ENCODE data around the gene TLL1.

The TLL1 gene

DNA sequence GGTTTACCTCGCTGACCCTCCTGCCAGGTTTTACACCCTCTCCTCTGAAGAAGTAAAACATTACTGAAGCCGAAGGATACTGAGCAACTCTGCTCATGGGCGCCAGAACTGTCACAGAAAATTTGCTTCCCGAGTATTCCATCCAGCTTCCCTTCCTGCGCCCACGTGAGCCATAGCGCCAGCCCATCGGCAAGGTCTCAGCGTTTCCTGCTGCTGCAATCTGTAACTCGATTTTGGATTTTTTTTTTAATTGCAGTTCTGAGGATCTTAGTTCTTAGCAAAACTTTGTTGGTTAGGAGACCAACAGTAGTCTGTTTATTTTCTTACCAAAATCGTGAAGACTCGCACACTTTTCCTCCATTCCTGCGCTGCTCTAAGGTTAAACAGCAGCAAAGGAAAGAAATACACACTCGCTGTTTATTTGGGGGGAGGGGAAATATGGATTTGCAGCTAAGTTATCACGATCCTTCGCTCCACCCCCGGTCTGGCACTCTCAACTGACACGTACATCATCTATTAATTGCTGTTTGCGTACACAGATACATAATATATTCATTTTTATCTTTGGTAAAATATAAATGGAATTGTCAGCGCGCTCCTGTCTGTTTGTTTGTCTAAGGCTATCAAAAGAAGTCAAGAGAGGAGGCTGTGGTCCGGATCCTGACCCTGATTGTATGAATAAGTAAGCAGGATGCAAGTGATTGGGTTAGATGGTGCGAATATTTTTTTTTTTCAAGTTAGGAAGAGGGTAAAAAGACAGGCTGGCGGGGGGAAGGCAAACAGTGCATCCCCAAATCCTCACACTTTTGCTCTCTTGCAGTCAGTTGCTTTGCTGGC, at the start of gene TLL1:
Gene TLL1 (plus strand): TSS at position 777 of the 837 bp plus-strand sequence. CDS start 668 bp downstream, outside the sequence.
- no peak for DNase-seq

DNA sequence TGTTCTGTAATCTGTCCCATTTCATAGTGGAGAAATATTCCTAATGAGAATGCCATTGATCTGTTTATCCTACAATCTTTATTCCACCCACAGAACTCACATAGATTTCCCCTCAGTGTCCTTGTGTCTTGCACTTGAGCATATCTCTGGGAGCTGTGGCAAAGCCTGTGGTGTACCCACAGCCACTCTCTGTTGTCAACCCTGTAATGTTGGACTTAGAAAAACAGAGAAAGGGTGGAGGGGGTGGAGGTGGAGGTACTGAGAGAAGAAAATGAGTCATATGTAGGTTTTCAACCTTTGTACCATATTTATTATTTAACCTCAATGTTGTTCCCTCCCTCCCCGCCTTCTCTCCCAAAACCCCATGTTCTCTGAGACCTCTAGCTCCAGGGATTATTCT, 46.9 kb upstream of the TLL1 start:
- DNase-seq, result no peak

- DNase-seq, result no peak
Measured at GRCh38 chr4:165827018-165827417, 46.0 kb upstream of the TLL1 start.

DNA sequence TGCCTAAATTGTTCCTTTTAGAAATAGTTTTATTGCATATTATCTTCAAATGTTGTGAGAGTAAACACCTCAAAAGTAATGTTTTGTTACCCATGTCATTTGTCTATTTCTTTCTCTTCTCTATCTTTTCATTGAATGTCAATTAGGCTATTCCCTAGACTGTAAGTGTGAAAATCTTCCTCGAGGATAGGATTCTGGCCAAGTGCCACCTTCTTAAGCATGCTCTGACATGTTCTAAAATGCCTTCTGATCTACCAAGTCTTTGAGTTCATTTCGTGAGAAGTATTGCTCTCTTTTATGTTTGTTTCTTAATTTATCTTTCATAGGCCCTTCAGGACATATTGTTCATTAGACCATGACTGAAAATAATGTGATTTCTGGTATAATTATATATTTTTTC, 44.1 kb upstream of the TLL1 start:
- DNase-seq, result no peak

GRCh38 chr4:165834116-165834515, 38.9 kb upstream of the TLL1 start:
- peak; percentile 42 for DNase-seq

DNA sequence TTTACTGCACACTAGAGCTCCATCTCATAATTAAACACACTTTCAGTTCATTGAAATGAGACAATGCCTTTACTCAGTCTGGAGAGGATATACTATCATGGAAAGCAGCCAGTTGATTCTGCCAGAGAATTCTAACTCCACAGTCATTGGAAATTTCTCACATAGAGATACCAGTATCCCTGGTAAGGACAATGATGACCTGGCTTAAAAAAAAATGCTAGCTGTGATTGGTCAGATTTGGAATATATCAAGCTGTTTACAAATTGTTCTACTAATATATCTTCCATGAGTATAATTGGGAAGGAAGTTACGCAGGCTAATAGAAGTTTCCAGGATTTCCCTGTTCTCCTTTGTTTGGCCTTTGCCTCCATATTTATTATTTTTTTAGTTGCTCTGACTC, 34.5 kb upstream of the TLL1 start:
- DNase-seq, result no peak

DNA sequence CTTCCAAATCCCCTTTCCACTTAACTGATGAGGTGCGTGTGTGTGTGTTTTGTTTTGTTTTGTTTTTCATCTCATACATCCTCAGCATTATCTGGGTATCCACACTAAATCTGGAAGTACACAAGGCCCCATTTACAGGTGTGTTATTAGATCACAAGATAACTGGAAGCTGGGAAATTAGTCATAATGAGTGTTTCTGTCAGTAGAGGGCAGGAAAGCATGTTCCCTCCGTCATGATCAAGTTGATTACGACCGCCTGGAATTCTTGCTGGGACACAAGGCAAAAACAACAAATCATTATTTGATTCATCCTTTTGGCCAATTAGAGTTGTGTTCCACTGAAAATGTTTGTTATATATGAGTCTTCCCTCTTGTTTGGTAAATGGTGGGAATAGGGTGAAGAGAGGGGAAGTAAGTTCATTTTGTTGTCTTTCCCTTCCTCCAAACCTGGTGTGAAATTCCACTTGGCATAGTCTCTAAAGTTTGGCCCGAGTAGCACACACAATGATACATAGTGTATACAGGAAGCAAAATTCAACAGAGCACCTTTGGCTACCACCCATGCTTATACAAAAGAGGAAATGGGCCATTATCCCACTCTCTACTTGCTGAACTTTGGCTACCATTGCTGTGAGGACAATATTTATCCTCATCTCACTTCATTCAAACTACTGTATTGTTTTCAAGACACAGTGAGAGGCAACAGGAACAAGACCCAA, 33.3 kb upstream of the TLL1 start:
- no peak for DNase-seq

GRCh38 chr4:165842684-165843083, 30.4 kb upstream of the TLL1 start:
- no peak for DNase-seq

DNA sequence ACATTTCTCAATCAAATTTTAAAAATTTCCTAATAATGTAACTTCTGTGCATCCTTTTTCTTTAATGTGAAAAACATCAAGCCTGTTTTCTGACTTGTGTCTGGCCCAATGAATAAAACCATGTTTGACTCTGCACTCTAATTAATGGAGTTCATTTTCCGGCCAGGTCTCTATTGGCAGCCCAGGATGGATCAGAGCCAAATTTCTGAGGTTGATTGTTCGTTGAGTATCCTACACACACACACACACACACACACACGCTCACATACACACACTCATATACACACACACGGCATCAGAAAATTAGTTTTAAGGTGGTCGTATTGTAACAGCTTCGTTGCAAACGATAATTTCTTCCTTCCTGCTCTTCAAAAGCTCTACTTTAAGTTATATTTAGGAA, 28.9 kb upstream of the TLL1 start:
- no peak for DNase-seq

DNA sequence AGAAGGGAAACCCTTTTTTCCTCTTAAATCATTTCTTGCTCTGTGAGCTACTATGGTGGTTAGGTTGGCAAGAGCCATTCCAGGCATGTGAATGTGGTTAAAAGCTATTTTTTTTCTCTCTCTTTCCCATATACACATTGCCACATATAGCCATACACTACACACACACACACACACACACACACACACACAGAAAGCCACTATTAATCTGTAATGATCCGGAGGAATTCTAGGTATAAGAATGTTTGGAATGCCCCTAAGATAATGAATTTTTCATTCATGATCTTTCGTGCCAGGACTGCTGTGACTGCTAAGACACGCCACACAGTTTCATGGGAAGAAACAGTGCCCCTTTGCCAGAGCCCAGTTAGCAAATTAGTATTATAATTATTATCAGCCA, 21.8 kb upstream of the TLL1 start:
- DNase-seq, result no peak

GRCh38 chr4:165855191-165855590, 17.8 kb upstream of the TLL1 start:
- DNase-seq, result no peak

DNA sequence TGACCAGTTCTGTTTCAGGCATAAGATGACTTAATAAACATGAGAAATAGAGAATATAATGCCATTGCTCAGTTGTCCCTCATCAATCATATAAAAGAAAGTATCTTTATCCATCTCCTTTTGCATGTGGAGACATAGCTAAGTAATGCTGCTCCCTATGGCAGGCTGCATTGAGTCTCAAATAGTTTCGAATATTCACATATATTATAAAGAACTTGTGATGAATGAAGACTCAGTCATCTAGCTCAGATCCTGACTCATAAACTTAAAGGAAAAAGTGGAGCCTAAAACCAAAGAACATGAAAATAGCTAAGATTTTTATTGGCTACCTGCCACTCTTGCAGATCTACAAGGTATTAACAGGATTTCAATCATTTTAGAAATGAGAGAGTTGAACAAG, 11.7 kb upstream of the TLL1 start:
- DNase-seq, result no peak

GRCh38 chr4:165864271-165864670, 8.8 kb upstream of the TLL1 start:
- no peak for DNase-seq

GRCh38 chr4:165866019-165866650, 6.9 kb upstream of the TLL1 start:
- no peak for DNase-seq

- DNase-seq, result no peak
Measured at GRCh38 chr4:165867961-165868360, 5.1 kb upstream of the TLL1 start.

DNA sequence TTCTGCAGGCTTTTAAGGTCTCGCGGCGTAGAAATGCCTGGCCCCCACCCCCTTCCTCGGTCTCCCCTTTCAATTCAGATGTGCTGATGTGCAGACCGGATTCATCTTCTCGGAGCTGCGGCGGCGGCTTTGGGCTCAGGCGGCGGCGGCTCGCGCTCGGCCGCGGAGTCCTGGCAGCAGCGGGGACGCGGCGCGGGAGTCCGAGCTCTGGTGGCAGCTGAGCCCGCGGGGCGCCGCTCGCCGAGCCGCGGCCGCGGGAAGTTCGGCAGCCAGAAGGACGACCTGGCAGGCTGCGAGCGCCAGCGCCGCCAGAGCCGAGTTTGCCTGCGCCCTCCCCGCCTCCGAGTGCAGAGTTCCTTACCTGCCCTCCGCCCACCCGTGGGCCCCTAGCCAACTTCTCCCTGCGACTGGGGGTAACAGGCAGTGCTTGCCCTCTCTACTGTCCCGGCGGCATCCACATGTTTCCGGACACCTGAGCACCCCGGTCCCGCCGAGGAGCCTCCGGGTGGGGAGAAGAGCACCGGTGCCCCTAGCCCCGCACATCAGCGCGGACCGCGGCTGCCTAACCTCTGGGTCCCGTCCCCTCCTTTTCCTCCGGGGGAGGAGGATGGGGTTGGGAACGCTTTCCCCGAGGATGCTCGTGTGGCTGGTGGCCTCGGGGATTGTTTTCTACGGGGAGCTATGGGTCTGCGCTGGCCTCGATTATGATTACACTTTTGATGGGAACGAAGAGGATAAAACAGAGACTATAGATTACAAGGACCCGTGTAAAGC, 448 bp downstream of the TLL1 start:
- DNase-seq, result no peak

DNA sequence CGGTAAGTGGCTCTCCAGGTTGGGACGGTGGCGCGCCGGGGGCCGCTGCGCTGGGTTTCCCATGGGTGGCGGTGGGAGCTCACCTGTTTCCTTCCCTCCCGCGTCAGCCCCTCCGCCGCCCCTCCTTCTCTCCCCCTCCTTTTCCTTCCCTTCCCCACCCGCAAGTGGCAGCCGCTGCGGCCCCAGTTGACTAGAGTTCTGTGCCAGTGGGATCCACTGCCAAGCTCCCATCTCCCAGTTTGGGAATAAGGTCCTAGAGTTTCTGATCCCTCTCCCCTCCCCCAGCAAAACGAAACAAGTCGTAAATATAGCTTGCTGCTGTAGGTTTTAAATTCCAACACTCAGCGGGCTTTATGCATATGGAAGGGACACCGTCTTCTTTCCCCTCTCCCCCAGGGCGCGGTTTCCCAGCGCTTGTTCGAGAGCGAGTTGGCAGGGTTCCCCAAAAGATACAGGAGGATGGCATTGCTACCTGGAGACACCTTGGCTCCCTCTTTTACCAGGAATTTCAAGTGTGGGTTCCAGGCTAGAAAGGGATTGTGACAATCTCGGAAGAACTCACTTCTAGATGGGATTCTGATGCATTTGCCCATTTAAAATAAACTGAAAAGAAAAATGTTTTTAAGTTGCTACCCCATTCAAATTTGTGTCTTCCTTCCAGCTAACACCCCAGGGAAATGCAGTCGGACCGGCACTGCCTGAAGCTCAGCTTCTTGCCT, 1.2 kb downstream of the TLL1 start:
- no peak for DNase-seq

GRCh38 chr4:165874791-165875371, 1.8 kb downstream of the TLL1 start:
- DNase-seq, result no peak

DNA sequence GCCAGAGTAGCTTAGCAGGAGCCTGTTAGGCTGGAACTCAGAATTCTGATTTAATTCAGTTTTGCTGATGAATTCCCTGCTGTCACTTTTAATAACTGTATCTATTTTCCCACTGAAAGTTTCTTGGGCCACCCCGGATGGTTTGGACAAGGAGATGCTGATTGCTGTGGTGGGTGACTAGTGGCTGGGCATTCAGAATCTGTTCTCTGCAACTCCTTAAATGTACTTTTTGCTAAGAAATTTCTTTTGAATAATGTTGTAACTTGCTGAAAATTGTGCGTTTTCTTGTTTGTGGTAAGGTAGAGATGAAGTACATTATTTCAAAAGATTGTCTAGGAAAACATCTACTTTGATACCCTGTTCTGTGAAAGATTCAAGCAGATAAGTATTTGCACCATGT, 2.4 kb downstream of the TLL1 start:
- DNase-seq, result no peak

- DNase-seq, result no peak
Measured at GRCh38 chr4:165877286-165877685, 4.2 kb downstream of the TLL1 start.

- DNase-seq, result no peak
Measured at GRCh38 chr4:165879641-165880040, 6.6 kb downstream of the TLL1 start.

DNA sequence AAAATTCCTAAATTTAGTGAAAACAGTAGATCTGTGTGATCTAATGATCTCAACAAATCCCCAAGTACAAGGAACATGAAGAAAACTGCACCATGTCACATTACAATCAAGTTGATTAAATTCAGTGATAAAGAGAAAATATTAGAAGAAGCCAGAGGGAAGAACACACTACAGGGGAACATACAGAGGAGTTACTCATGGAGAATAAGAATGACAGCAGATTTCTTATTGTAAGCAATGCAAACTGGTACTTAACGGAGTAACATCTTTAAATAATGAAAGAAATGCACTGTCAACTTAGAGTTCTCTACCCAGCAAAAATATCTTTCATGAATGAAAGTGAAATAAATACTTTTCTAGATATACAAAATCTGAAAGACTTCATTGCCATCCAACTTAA, 21.1 kb downstream of the TLL1 start:
- DNase-seq, result no peak

All from NCI-H1417 treated with DMSO at 0.1 percent for 48 hours (cell line).